Lung (tissue), 12 donors: ENCODE data around the gene CPNE6. TPM values are rescaled to one million over a fixed set of nuclear protein-coding genes. Genes with fewer than 3 reads are reported as not detected.

ENCODE experiments used
- ATAC-seq: fragments of 200-7000 bp; cut with Tn5 transposase; one replicate; pipeline ENCODE4 v1.9.1; 2020; ENCODE audit warnings: moderate number of reproducible peaks; ENCODE audit not compliant: insufficient read depth, low FRiP score
- DNase-seq, 3 donors: peaks; one replicate each; pipeline ENCODE4 v3.0.0-alpha.2; 2013 to 2017
- H3K27ac ChIP-seq, 2 donors: one replicate each; pipeline ENCODE4 v1.5.1; 2013; ENCODE audit warnings: mild to moderate bottlenecking in 2 of 2, moderate library complexity in 2 of 2, control low read depth in 1 of 2, inconsistent platforms in 1 of 2, low read depth in 1 of 2, low read length in 1 of 2
- H3K27me3 ChIP-seq, 3 donors: one replicate each; pipeline ENCODE4 v1.5.1; 2013; ENCODE audit warnings: low read length in 2 of 3; ENCODE audit not compliant: control insufficient read depth in 3 of 3, insufficient read depth in 3 of 3
- H3K36me3 ChIP-seq, 4 donors: one replicate each; pipeline ENCODE4 v1.5.1; 2013; ENCODE audit warnings: low read length in 4 of 4, mild to moderate bottlenecking in 1 of 4, moderate library complexity in 1 of 4; ENCODE audit not compliant: control insufficient read depth in 4 of 4, insufficient read depth in 4 of 4
- H3K4me1 ChIP-seq, 5 donors: one replicate each; pipeline ENCODE4 v1.5.1; 2013; ENCODE audit warnings: low read length in 5 of 5, mild to moderate bottlenecking in 2 of 5, moderate library complexity in 1 of 5; ENCODE audit not compliant: control insufficient read depth in 5 of 5, insufficient read depth in 5 of 5
- H3K4me3 ChIP-seq: one replicate; pipeline ENCODE4 v1.5.1; 2013; ENCODE audit warnings: mild to moderate bottlenecking, control low read depth, moderate library complexity
- H3K9ac ChIP-seq, 2 donors: one replicate each; pipeline ENCODE4 v1.5.1; 2013; ENCODE audit warnings: low read length in 2 of 2, control low read depth in 1 of 2; ENCODE audit not compliant: insufficient read depth in 1 of 2
- H3K9me3 ChIP-seq, 4 donors: one replicate each; pipeline ENCODE4 v1.5.1; 2013; ENCODE audit warnings: low read length in 3 of 4, mild to moderate bottlenecking in 1 of 4, moderate library complexity in 1 of 4; ENCODE audit not compliant: control insufficient read depth in 4 of 4, insufficient read depth in 3 of 4
- WGBS, 2 donors: extraction: QIAGEN DNeasy Blood & Tissue Kit; methylation state at CpG; one replicate each; pipeline ENCODE4 v1.1.7; 2013; 5-methylcytosine and 5-hydroxymethylcytosine counted together
- polyA plus RNA-seq, 2 donors: library from polyadenylated mRNA; stranded (reverse); fragments of 200-250 nt; gene quantifications; one replicate each; pipeline ENCODE4 v1.2.1, GENCODE V29; 2013
- total RNA-seq, 2 donors: library from RNA; depleted of rRNA in 1 of 2; stranded (reverse); fragments of >200 nt in 1 of 2; gene quantifications; one replicate each; pipeline ENCODE4 v1.2.1, GENCODE V29; 2014 to 2021
- TF ChIP-seq, protein P1 (sequence below): IDR thresholded peaks from 2 replicates; pipeline ENCODE4 v1.5.1; 2012; ENCODE audit warnings: mild to moderate bottlenecking; ENCODE audit errors: control extremely low read depth, extremely low read depth
- donor health status: control.
- donor health status: control.
- donor health status: Bipolar disorder and iron deficiency.
- donor health status: healthy.
- donor health status: DM: yes; HTN: yes; CAD: no.

The CPNE6 gene
- total and polyA plus RNA-seq, 4 donors = not detected

DNA sequence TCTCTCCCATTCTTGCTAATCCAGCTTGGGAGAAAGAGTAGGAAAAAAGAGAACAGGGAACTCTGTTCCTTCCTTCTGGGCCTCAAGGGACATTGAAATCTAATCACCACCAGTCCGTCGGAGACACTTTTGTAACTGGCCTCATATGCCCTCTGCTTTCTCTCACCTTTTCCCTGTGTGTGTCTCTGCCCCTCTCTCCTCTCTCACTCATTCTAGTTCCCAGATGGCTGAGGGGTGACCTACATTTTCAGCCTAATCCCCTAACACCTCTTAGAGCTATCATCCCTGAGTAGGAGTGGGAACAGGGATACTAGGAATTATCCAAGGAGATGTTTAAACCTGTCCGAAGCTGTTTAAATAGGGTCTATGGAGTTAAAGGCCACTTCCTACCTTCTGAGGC lies 13.9 kb downstream of the CPNE6 start:
- Histone ChIP-seq H3K27me3 (peaks cover 0 to 7% (median 1%) of the 10 kb centered on the region in 3 donors), H3K9ac (no peak overlapping the region), H3K9me3 (no peaks in the 10 kb centered on the region), H3K4me3 (no peak overlapping the region), H3K36me3 (no peaks in the 10 kb centered on the region), H3K27ac (no peak overlapping the region), H3K4me1 (peaks cover 0 to 9% (median 3%) of the 10 kb centered on the region in 5 donors)
- ATAC-seq (no peak), DNase-seq (no peak)
- TF ChIP-seq, protein P1, sequence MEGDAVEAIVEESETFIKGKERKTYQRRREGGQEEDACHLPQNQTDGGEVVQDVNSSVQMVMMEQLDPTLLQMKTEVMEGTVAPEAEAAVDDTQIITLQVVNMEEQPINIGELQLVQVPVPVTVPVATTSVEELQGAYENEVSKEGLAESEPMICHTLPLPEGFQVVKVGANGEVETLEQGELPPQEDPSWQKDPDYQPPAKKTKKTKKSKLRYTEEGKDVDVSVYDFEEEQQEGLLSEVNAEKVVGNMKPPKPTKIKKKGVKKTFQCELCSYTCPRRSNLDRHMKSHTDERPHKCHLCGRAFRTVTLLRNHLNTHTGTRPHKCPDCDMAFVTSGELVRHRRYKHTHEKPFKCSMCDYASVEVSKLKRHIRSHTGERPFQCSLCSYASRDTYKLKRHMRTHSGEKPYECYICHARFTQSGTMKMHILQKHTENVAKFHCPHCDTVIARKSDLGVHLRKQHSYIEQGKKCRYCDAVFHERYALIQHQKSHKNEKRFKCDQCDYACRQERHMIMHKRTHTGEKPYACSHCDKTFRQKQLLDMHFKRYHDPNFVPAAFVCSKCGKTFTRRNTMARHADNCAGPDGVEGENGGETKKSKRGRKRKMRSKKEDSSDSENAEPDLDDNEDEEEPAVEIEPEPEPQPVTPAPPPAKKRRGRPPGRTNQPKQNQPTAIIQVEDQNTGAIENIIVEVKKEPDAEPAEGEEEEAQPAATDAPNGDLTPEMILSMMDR = no peak
- 93 to 97% methylated on average over 3 of the region's 3 CpGs for WGBS, 2 donors

DNA sequence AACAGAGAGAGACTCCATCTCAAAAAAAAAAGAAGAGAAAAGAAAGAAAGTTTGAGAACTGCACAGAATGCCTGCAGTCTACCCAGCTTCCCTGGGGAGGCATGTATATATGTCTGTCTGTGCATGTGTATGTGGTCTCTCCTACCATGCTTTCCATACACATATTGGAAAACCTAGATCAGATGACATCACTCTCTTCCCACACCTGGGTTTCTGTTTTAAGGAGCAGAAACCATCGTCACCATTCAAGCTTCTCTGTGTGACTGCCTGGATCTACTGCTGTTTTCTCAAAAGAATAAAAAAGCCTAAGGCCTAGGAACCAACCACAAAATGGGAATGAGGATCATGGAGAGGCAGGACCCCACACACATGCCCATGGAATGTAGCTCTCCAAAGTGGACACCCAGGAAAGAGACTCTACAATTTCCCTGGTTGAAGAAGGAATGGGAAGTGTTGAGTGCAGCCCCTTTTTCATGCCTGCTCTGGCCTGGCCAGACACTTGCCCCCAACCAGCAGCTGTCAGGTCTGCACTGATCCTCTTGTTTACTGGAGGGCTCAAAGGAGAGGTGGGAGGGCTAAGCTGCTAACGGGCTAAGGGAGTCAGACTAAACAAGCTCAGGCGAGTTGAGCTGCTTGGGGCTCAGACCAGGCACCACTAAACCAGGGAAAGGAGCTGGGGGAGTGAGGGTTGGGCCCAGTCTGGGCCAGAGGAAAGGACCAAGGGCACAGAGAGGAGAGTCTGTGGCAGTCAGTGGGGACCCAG lies 15.0 kb downstream of the CPNE6 start:
- Histone ChIP-seq H3K4me1 (peaks cover 0 to under 1% (median 0%) of the 10 kb centered on the region in 5 donors), H3K9ac (no peak overlapping the region), H3K9me3 (no peaks in the 10 kb centered on the region), H3K4me3 (no peak overlapping the region), H3K27ac (no peak overlapping the region), H3K27me3 (peaks cover 0 to 7% (median 0%) of the 10 kb centered on the region in 3 donors), H3K36me3 (no peaks in the 10 kb centered on the region)
- TF ChIP-seq, protein P1 = no peak
- DNase-seq (no peak), ATAC-seq (no peak)
- WGBS, 2 donors = 83 to 87% methylated on average over 3 of the region's 3 CpGs

DNA sequence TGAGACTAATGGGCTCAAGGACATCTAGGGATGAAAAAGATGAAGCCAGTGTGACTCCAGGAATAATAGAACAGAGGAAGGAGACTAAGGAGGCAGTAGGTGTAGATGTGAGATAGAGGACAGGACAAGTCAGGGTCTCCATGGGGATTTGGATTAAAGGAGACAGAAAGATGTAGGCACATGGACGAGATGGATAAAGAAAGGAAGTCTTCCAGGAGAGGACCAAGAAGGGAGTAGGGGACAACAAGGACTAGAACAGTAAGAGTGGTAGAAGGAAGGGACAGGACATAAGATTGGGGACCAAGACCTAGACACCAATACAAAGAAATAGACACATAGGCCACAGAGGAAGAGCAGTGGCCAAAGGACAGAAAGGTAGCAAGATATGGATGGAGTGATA lies 15.6 kb downstream of the CPNE6 start:
- Histone ChIP-seq H3K27ac (no peak overlapping the region), H3K9ac (no peak overlapping the region), H3K4me3 (no peak overlapping the region), H3K9me3 (no peaks in the 10 kb centered on the region), H3K27me3 (peaks cover 0 to 7% (median 0%) of the 10 kb centered on the region in 3 donors), H3K4me1 (no peaks in the 10 kb centered on the region), H3K36me3 (no peaks in the 10 kb centered on the region)
- 81 to 87% methylated on average over 1 of the region's 1 CpG for WGBS, 2 donors
- TF ChIP-seq, protein P1 = no peak
- ATAC-seq (no peak), DNase-seq (no peak)
